Chondrocyte (in vitro differentiated cells): ENCODE results near the gene IFNW1. TPM values are rescaled to one million over a fixed set of nuclear protein-coding genes. Genes with fewer than 3 reads are reported as not detected.
"Not testable (repeated sequence)": the region's sequence is repeated elsewhere in the genome, so short reads cannot be mapped to it uniquely, and the experiment has no call there.

ENCODE experiments used
- DNase-seq: peaks from one replicate; pipeline ENCODE4 v3.0.0; 2021; ENCODE audit warnings: mixed read lengths, low spot score
- H3K27ac Mint-ChIP-seq: one replicate; pipeline ENCODE4 v1.8.0; 2021; ENCODE audit warnings: mild to moderate bottlenecking, moderate library complexity, mixed read lengths; ENCODE audit not compliant: unreplicated experiment
- H3K27me3 Mint-ChIP-seq: 2 replicates; pipeline ENCODE4 v1.8.0; 2021; ENCODE audit warnings: low read depth, mixed read lengths
- H3K36me3 Mint-ChIP-seq: 2 replicates; pipeline ENCODE4 v1.8.0; 2021; ENCODE audit warnings: low read depth, mixed read lengths
- H3K4me1 Mint-ChIP-seq: 2 replicates; pipeline ENCODE4 v1.8.0; 2021; ENCODE audit warnings: low read depth, mild to moderate bottlenecking, mixed read lengths
- H3K4me3 Mint-ChIP-seq: one replicate; pipeline ENCODE4 v1.8.0; 2021; ENCODE audit warnings: mild to moderate bottlenecking, moderate library complexity, mixed read lengths; ENCODE audit not compliant: unreplicated experiment
- H3K9me3 Mint-ChIP-seq: 2 replicates; pipeline ENCODE4 v1.8.0; 2021; ENCODE audit warnings: low read depth, mixed read lengths
- total RNA-seq: library from RNA; stranded (reverse); gene quantifications from 3 replicates; pipeline ENCODE4 v1.2.1, GENCODE V29; 2021
- TF ChIP-seq, protein P1 (sequence below): fragments of 200-600 bp; sonication (generic); IDR thresholded peaks from 2 replicates; pipeline ENCODE4 v1.5.0; 2021; ENCODE audit warnings: antibody characterized with exemption, mild to moderate bottlenecking, moderate library complexity

The IFNW1 gene
- total RNA-seq, 1 donor from 2014 or later, result not detected

DNA sequence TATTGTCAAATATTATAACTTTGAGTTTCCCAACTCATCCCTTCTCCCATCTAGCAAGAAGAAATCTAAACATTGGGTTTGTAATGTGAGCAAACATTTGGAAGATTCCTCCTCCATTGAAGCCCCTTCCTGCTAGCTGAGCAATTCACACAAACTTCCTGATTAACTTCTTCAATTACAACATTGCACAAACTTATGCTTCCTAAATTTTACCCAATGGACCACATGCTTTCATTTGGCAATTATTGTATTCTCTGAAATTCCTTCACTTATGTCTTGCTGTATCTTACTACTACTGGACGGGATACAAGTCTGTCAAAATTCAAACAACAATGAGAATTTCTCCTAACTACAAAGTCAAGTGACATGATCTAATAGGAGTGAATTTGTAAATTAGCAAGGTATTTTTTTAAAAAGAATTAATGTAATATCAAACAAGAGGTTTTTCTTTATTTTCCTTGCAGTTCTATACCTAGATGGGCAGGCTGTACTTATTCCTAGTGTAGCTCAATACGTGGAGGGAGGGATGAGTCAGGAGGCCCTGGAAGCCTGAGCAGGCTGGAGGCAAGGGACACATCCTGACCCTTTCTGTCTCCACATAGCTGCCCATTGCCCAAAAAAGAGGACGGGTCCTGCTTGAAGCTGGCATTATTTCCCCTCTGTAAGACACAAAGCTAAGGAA lies 11.8 kb upstream of the IFNW1 start:
- Mint-ChIP-seq H3K27ac (no peak overlapping the region), H3K4me3 (no peak overlapping the region), H3K36me3 (no peaks in the 10 kb centered on the region), H3K27me3 (peaks cover 4% of the 10 kb centered on the region), H3K4me1 (peaks cover 7% of the 10 kb centered on the region), H3K9me3 (peaks cover 4% of the 10 kb centered on the region)
- TF ChIP-seq, protein P1, sequence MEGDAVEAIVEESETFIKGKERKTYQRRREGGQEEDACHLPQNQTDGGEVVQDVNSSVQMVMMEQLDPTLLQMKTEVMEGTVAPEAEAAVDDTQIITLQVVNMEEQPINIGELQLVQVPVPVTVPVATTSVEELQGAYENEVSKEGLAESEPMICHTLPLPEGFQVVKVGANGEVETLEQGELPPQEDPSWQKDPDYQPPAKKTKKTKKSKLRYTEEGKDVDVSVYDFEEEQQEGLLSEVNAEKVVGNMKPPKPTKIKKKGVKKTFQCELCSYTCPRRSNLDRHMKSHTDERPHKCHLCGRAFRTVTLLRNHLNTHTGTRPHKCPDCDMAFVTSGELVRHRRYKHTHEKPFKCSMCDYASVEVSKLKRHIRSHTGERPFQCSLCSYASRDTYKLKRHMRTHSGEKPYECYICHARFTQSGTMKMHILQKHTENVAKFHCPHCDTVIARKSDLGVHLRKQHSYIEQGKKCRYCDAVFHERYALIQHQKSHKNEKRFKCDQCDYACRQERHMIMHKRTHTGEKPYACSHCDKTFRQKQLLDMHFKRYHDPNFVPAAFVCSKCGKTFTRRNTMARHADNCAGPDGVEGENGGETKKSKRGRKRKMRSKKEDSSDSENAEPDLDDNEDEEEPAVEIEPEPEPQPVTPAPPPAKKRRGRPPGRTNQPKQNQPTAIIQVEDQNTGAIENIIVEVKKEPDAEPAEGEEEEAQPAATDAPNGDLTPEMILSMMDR, result no peak
- no peak for DNase-seq

DNA sequence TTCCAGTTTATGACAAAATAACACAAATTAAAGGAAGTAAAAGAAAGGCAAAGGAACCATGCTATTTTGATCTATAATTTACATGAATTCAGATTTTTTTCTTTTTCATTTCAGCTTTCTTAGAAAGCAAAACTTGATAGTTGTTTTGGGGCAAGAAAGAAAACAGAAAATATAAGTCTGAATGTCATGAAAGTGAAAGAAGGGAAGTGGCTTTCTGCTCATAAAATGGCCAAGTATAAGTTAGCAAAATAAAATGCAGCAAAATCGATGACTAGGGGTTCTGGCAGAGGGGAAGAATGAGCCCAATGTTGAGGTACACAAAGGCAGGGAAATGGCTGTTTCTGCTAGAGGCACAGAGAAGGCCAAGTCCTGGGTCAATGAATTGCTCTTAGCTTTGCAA lies 3.0 kb upstream of the IFNW1 start:
- Mint-ChIP-seq H3K9me3 (peaks cover 16% of the 10 kb centered on the region), H3K27ac (no peak overlapping the region)

DNA sequence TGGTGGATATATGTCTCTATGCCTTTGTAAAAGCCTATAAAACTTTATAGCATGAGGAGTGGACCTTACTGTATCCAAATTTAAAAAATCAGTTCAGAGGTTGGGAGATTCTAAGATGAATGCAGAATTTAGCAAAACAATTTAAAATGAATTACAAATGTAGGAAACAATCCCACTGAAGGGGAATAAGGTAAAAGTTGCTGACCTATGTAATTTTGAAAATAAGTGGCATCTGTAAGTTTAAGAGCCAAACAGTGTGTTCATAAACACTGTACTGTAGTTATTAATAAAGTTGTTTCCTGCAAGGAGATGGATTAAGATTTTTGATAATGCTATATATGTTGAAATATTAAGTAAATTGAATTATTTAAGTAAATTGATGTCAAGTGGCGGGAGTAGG lies 4.6 kb downstream of the IFNW1 start:
- no peak for DNase-seq
- TF ChIP-seq, protein P1, result no peak
- Mint-ChIP-seq H3K4me1 (no peaks in the 10 kb centered on the region), H3K36me3 (no peaks in the 10 kb centered on the region), H3K27me3 (peaks cover 33% of the 10 kb centered on the region), H3K27ac (no peak overlapping the region), H3K4me3 (no peak overlapping the region), H3K9me3 (no peaks in the 10 kb centered on the region)

More for the DNA sequence above, 3.0 kb upstream of the IFNW1 start:
- no peaks in the 10 kb centered on the region for H3K36me3 Mint-ChIP-seq
- H3K27me3 Mint-ChIP-seq, result peaks cover 9% of the 10 kb centered on the region
- no peak overlapping the region for H3K4me3 Mint-ChIP-seq
- no peaks in the 10 kb centered on the region for H3K4me1 Mint-ChIP-seq
- TF ChIP-seq, protein P1, result no peak
- DNase-seq, result no peak

DNA sequence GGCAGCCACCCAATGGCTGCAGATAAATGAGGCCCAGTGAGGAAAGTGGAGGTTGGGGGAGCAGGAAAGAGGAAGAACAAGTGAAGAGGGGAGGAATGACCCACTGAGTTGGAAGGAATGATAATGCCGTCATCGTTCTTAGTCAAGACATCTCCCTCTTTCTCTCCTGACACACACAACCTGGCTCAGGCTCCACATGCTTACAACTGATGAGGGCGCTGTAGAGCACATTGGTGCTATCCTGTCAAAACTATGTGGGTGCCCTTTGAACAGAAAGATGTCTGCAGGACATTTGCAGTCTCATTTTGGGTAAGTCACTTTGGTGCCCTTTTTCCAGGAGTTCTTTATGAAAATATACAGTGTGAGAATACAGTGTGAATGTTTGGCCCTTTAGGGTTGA lies 5.9 kb downstream of the IFNW1 start:
- TF ChIP-seq, protein P1, result no peak
- Mint-ChIP-seq H3K9me3 (no peaks in the 10 kb centered on the region), H3K36me3 (no peaks in the 10 kb centered on the region), H3K27me3 (peaks cover 35% of the 10 kb centered on the region), H3K27ac (no peak overlapping the region), H3K4me1 (no peaks in the 10 kb centered on the region), H3K4me3 (no peak overlapping the region)
- DNase-seq, result no peak

DNA sequence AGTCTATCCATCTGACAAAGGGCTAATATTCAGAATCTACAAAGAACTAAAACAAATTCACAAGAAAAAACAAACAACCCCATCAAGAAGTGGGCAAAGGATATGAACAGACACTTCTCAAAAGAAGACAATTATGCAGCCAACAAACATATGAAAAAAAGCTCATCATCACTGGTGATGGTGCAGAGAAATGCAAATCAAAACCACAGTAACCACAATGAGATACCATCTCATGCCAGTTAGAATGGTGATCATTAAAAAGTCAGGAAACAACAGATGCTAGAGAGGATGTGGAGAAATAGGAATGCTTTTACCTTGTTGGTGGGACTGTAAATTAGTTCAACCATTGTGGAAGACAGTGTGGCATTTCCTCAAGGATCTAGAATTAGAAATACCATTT lies 13.4 kb downstream of the IFNW1 start:
- not testable (repeated sequence) for H3K9me3 Mint-ChIP-seq, H3K4me3 Mint-ChIP-seq, H3K36me3 Mint-ChIP-seq, H3K27ac Mint-ChIP-seq, DNase-seq, H3K4me1 Mint-ChIP-seq
- peaks cover 36% of the 10 kb centered on the region for H3K27me3 Mint-ChIP-seq

DNA sequence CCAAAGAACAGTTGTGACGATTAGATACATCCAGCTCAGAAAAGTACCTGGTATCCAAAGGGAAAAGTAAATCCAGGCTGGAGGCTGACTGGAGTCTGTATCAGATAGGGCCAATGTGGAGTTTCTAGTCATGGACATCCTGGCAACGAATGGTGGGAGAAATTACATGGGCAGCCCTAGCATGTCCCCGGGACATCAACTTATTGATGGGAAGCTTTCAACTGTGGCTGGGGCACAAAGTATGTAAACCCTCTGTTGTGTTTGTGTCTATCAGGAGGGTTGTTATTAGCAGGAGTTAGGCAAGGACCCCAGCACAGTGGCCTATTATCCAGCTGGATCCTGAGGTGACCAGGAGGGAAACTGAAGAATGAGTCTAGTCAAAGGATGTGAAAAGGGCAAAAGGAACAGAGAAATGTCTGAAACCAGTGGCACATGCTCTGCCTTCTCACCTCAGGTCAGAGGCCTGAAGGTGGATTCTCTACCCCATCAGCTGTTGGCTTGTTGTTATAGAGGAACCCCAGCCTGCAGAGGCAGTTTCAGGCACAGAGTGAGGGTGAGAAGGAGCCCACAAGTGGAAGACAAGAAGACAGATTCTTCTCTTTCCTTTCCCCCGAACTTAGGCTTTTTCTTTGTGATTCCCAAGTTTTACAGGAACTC lies 19.9 kb downstream of the IFNW1 start:
- Mint-ChIP-seq H3K36me3 (no peaks in the 10 kb centered on the region), H3K27ac (no peak overlapping the region), H3K27me3 (peaks cover 54% of the 10 kb centered on the region), H3K4me1 (no peaks in the 10 kb centered on the region), H3K4me3 (no peak overlapping the region), H3K9me3 (no peaks in the 10 kb centered on the region)
- DNase-seq, result no peak
- TF ChIP-seq, protein P1, result no peak
